DMS53 treated with DMSO at 0.1 percent for 48 hours (cell line): ENCODE measurements around the gene PRPF8.
"Not testable (repeated sequence)": the region's sequence is repeated elsewhere in the genome, so short reads cannot be mapped to it uniquely, and the experiment has no call there.

Experiments used
- DNase-seq: peaks from one replicate; lab custom pipeline; 2025; ENCODE audit not compliant: unreplicated experiment; lab: John Stamatoyannopoulos, UW

Gene PRPF8

GRCh38 chr17:1684378-1685189, at the start of gene PRPF8:
TSS of gene PRPF8 (minus strand) at chr17:1684867. CDS start at chr17:1684571, 296 bp downstream.
- peak; percentile 87 for DNase-seq

- DNase-seq = no peak
Observed at GRCh38 chr17:1733759-1734158, 49.1 kb upstream of the PRPF8 start.

- no peak for DNase-seq
Observed at GRCh38 chr17:1732833-1733321, 48.2 kb upstream of the PRPF8 start.

GRCh38 chr17:1732241-1732832, 47.7 kb upstream of the PRPF8 start:
- DNase-seq = no peak

GRCh38 chr17:1731194-1731506, 46.5 kb upstream of the PRPF8 start:
- no peak for DNase-seq

GRCh38 chr17:1730326-1731193, 45.9 kb upstream of the PRPF8 start:
- no peak for DNase-seq

- no peak for DNase-seq
Observed at GRCh38 chr17:1729966-1730325, 45.3 kb upstream of the PRPF8 start.

- DNase-seq = no peak
Observed at GRCh38 chr17:1727876-1728630, 43.4 kb upstream of the PRPF8 start.

- DNase-seq = no peak
Observed at GRCh38 chr17:1727258-1727789, 42.7 kb upstream of the PRPF8 start.

- DNase-seq = no peak
Observed at GRCh38 chr17:1726626-1727257, 42.1 kb upstream of the PRPF8 start.

- no peak for DNase-seq
Observed at GRCh38 chr17:1725642-1726511, 41.2 kb upstream of the PRPF8 start.

- DNase-seq = no peak
Observed at GRCh38 chr17:1724869-1725641, 40.4 kb upstream of the PRPF8 start.

- peak; percentile 52 for DNase-seq
Observed at GRCh38 chr17:1724351-1724868, 39.7 kb upstream of the PRPF8 start, which contains the start of gene WDR81. TSS of gene WDR81 (plus strand) at chr17:1724704. CDS start at chr17:1724960, 256 bp downstream.

GRCh38 chr17:1722022-1722421, 37.4 kb upstream of the PRPF8 start:
- not testable (repeated sequence) for DNase-seq

- DNase-seq = peak; percentile 17
Observed at GRCh38 chr17:1720856-1721386, 36.3 kb upstream of the PRPF8 start.

- no peak for DNase-seq
Observed at GRCh38 chr17:1718362-1719165, 33.9 kb upstream of the PRPF8 start.
